ENCODE measurements around the gene KCNE5.
"Not testable (repeated sequence)": the region's sequence is repeated elsewhere in the genome, so short reads cannot be mapped to it uniquely, and the experiment has no call there.

The KCNE5 gene

GRCh38 chrX:109624641-109625616, at the start of gene KCNE5:
TSS of gene KCNE5 (minus strand) at chrX:109625172. CDS start at chrX:109625020, 152 bp downstream.
- DNase-seq, result no peak

- no peak for DNase-seq
Measured at GRCh38 chrX:109672239-109672638, 47.3 kb upstream of the KCNE5 start.

- DNase-seq, result not testable (repeated sequence)
Measured at GRCh38 chrX:109671170-109671569, 46.2 kb upstream of the KCNE5 start.

- no peak for DNase-seq
Measured at GRCh38 chrX:109667986-109668385, 43.0 kb upstream of the KCNE5 start.

GRCh38 chrX:109660435-109661143, 35.6 kb upstream of the KCNE5 start:
- DNase-seq, result no peak

- no peak for DNase-seq
Measured at GRCh38 chrX:109658391-109658790, 33.4 kb upstream of the KCNE5 start.

- not testable (repeated sequence) for DNase-seq
Measured at GRCh38 chrX:109657364-109657763, 32.4 kb upstream of the KCNE5 start.

GRCh38 chrX:109656774-109657173, 31.8 kb upstream of the KCNE5 start:
- no peak for DNase-seq

GRCh38 chrX:109655502-109656201, 30.7 kb upstream of the KCNE5 start:
- DNase-seq, result no peak

GRCh38 chrX:109654516-109655109, 29.6 kb upstream of the KCNE5 start:
- DNase-seq, result no peak

- not testable (repeated sequence) for DNase-seq
Measured at GRCh38 chrX:109644671-109645070, 19.7 kb upstream of the KCNE5 start.

GRCh38 chrX:109643687-109644086, 18.7 kb upstream of the KCNE5 start:
- DNase-seq, result no peak

- DNase-seq, result no peak
Measured at GRCh38 chrX:109638158-109638557, 13.2 kb upstream of the KCNE5 start.

GRCh38 chrX:109637477-109637876, 12.5 kb upstream of the KCNE5 start:
- DNase-seq, result not testable (repeated sequence)

GRCh38 chrX:109635146-109635545, 10.2 kb upstream of the KCNE5 start:
- DNase-seq, result no peak

GRCh38 chrX:109632906-109633504, 8.0 kb upstream of the KCNE5 start:
- DNase-seq, result no peak

- no peak for DNase-seq
Measured at GRCh38 chrX:109629310-109629709, 4.3 kb upstream of the KCNE5 start.

- DNase-seq, result no peak
Measured at GRCh38 chrX:109626637-109627036, 1.7 kb upstream of the KCNE5 start.

GRCh38 chrX:109623997-109624396, 975 bp downstream of the KCNE5 start:
- no peak for DNase-seq

GRCh38 chrX:109622270-109622669, 2.7 kb downstream of the KCNE5 start:
- DNase-seq, result no peak

- DNase-seq, result no peak
Measured at GRCh38 chrX:109619771-109620170, 5.2 kb downstream of the KCNE5 start.

- no peak for DNase-seq
Measured at GRCh38 chrX:109614951-109615350, 10.0 kb downstream of the KCNE5 start.

Data from CD4-positive, alpha-beta T cell treated with Interleukin-15 for 1 hour (primary cell).